OCI-LY1 (cell line): ENCODE measurements around the gene RSPH10B.
"Not testable (repeated sequence)": the region's sequence is repeated elsewhere in the genome, so short reads cannot be mapped to it uniquely, and the experiment has no call there.

Source experiments
- EZH2 ChIP-seq: fragments of 200-600 bp; sonication (generic), shearing (Covaris generic); IDR thresholded peaks from 2 replicates; pipeline ENCODE4 v1.8.0; 2017; ENCODE audit warnings: borderline replicate concordance, mixed run types, mild to moderate bottlenecking, antibody characterized with exemption, low read length, moderate library complexity, mixed read lengths
- TF ChIP-seq, protein P1 (sequence below): fragments of 200-600 bp; sonication (generic), shearing (Covaris generic); IDR thresholded peaks from 2 replicates; pipeline ENCODE4 v1.5.1; 2017; ENCODE audit warnings: mild to moderate bottlenecking, antibody characterized with exemption, low read length, moderate library complexity, mixed read lengths

- TF ChIP-seq, protein P1, sequence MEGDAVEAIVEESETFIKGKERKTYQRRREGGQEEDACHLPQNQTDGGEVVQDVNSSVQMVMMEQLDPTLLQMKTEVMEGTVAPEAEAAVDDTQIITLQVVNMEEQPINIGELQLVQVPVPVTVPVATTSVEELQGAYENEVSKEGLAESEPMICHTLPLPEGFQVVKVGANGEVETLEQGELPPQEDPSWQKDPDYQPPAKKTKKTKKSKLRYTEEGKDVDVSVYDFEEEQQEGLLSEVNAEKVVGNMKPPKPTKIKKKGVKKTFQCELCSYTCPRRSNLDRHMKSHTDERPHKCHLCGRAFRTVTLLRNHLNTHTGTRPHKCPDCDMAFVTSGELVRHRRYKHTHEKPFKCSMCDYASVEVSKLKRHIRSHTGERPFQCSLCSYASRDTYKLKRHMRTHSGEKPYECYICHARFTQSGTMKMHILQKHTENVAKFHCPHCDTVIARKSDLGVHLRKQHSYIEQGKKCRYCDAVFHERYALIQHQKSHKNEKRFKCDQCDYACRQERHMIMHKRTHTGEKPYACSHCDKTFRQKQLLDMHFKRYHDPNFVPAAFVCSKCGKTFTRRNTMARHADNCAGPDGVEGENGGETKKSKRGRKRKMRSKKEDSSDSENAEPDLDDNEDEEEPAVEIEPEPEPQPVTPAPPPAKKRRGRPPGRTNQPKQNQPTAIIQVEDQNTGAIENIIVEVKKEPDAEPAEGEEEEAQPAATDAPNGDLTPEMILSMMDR = not testable (repeated sequence)
- TF ChIP-seq EZH2 = not testable (repeated sequence)
These were observed 45.9 kb downstream of the RSPH10B start for GRCh38 chr7:5924630-5925029.
